ENCODE measurements around the gene ITPKC.

GRCh38 chr19:40705950-40706619 lies 10.8 kb upstream of the ITPKC start:
- no peak for TF ChIP-seq RAD21 (conservative IDR thresholded peaks at IDR 0.05)
- no peak for TF ChIP-seq CTCF (IDR thresholded peaks at IDR 0.05; ENCODE audit: poor library complexity, severe bottlenecking)
- no peak for TF ChIP-seq EP300 (conservative IDR thresholded peaks at IDR 0.05; ENCODE audit: poor library complexity, severe bottlenecking)
- TF ChIP-seq EZH2 (IDR thresholded peaks at IDR 0.05; ENCODE audit: borderline replicate concordance, insufficient read depth, low read length, poor library complexity, severe bottlenecking): no peak
- TF ChIP-seq POLR2AphosphoS5 (IDR thresholded peaks at IDR 0.05): no peak

Data from neural cell (in vitro differentiated cells).